K562 (cell line): ENCODE measurements around the gene RPAIN. TPM values are rescaled to one million over a fixed set of nuclear protein-coding genes. Genes with fewer than 3 reads are reported as not detected.

Experiments
- CHD1 ChIP-seq: fragments of 200-600 bp; sonication (generic); IDR thresholded peaks from one replicate; pipeline ENCODE4 v1.6.1; 2012; ENCODE audit warnings: mild to moderate bottlenecking, moderate library complexity, low read length, inconsistent platforms
- CREM ChIP-seq: IDR thresholded peaks from 2 replicates; pipeline ENCODE4 v1.6.1; 2014; ENCODE audit warnings: antibody characterized with exemption, low read depth
- E2F5 ChIP-seq: sonication (generic); formaldehyde crosslinking; IDR thresholded peaks from 2 replicates; pipeline ENCODE4 v1.8.0; 2022; ENCODE audit warnings: mild to moderate bottlenecking, missing genetic modification reagents
- E2F8 ChIP-seq: fragments of 450-650 bp; IDR thresholded peaks from 2 replicates; pipeline ENCODE4 v1.7.1; 2018; ENCODE audit warnings: mild to moderate bottlenecking, low read depth; ENCODE audit not compliant: partially characterized antibody
- ELF1 ChIP-seq: fragments of 200-800 bp; sonication (Bioruptor generic); IDR thresholded peaks from 2 replicates; pipeline ENCODE4 v1.6.1; 2016; ENCODE audit warnings: missing genetic modification characterization, missing compliant biosample characterization
- MAX ChIP-seq: sonication (generic); formaldehyde crosslinking; IDR thresholded peaks from 2 replicates; pipeline ENCODE4 v1.9.0; 2022; ENCODE audit warnings: mild to moderate bottlenecking, missing genetic modification reagents
- MECOM ChIP-seq: fragments of 250-450 bp; sonication (Bioruptor Pico); IDR thresholded peaks from 2 replicates; pipeline ENCODE4 v1.8.0; 2022; ENCODE audit warnings: inconsistent platforms
- MNT ChIP-seq, 2 experiments: fragments of 450-650 bp; conservative IDR thresholded peaks; 2 replicates each; pipeline ENCODE4 v1.6.1; 2017; ENCODE audit warnings: mild to moderate bottlenecking in 2 of 2, moderate library complexity in 2 of 2
- MYC ChIP-seq, 2 experiments: fragments of 250-450 bp in 1 of 2; sonication (Bioruptor Pico) in 1 of 2; IDR thresholded peaks; 2 replicates each; pipeline versions ENCODE4 v1.5.1 to v1.6.1; 2012 to 2021; ENCODE audit warnings: low read depth in 2 of 2, borderline replicate concordance in 1 of 2, improper control_type of control experiment in 1 of 2, low read length in 1 of 2, mild to moderate bottlenecking in 1 of 2, moderate library complexity in 1 of 2
- NR2C2 ChIP-seq, 2 experiments: fragments of 200-800 bp in 1 of 2; sonication (Bioruptor generic) in 1 of 2; sonication (generic) in 1 of 2; formaldehyde crosslinking in 1 of 2; IDR thresholded peaks; 2 replicates each; pipeline versions ENCODE4 v1.6.1 to v1.8.0; 2016 to 2022; ENCODE audit warnings: mild to moderate bottlenecking in 1 of 2, missing compliant biosample characterization in 1 of 2, missing genetic modification characterization in 1 of 2, missing genetic modification reagents in 1 of 2
- PTBP1 ChIP-seq: fragments of 200-400 bp; formaldehyde crosslinking; IDR thresholded peaks from 2 replicates; pipeline ENCODE4 v1.6.1; 2017; ENCODE audit warnings: low read depth, low read length
- RBM17 ChIP-seq: fragments of 200-400 bp; formaldehyde crosslinking; IDR thresholded peaks from 2 replicates; pipeline ENCODE4 v1.6.1; 2017; ENCODE audit warnings: low read depth, mild to moderate bottlenecking, low read length, borderline replicate concordance
- RNF2 ChIP-seq: sonication (generic); IDR thresholded peaks from 2 replicates; pipeline ENCODE4 v1.6.1; 2016
- SMC3 ChIP-seq: conservative IDR thresholded peaks from 2 replicates; pipeline ENCODE4 v1.6.1; 2011; ENCODE audit warnings: low read depth, low read length, improper control_type of control experiment; ENCODE audit not compliant: insufficient read depth
- ZBTB17 ChIP-seq: fragments of 450-650 bp; formaldehyde crosslinking; IDR thresholded peaks from 2 replicates; pipeline ENCODE4 v1.4.0; 2020; ENCODE audit warnings: mild to moderate bottlenecking
- ZBTB2 ChIP-seq: fragments of 450-650 bp; IDR thresholded peaks from 2 replicates; pipeline ENCODE4 v1.6.1; 2016; ENCODE audit warnings: antibody characterized with exemption
- ZNF655 ChIP-seq: fragments of 250-450 bp; sonication (Bioruptor Pico); IDR thresholded peaks from 2 replicates; pipeline ENCODE4 v1.5.0; 2021
- polyA plus RNA-seq, 8 experiments: library from polyadenylated mRNA; depleted of rRNA in 4 of 8; stranded (reverse) in 5 of 8; unstranded in 3 of 8; fragments of >200 nt; fragmentation: Nextera tagmentation in 2 of 8; fragmentation: Illumina TruSeq in 1 of 8; extraction: Ambion mirVana in 2 of 8; extraction: Trizol in 1 of 8; gene quantifications; 2 replicates each; pipeline versions ENCODE4 v1.2.1 to v1.2.3, GENCODE V29; 2011 to 2014; ENCODE audit warnings: inconsistent platforms in 1 of 8, missing spikeins in 1 of 8
- total RNA-seq, 7 experiments: library from RNA; depleted of rRNA in 6 of 7; stranded (reverse); fragments of >200 nt in 6 of 7; fragmentation: Illumina TruSeq in 2 of 7; extraction: Trizol in 2 of 7; gene quantifications; 2 replicates each; pipeline versions ENCODE4 v1.2.1 to v1.2.3, GENCODE V29; 2011 to 2021; ENCODE audit warnings: low replicate concordance in 1 of 7

The RPAIN gene
- total and polyA plus RNA-seq, 9 of the 15 experiments (the other 6 are each of a cell fraction or from before 2014, with no cell fraction given): 27.3 to 63.7 (median 38.5) TPM

- TF ChIP-seq RBM17 (no peak), MYC (IDR thresholded peaks at IDR 0.05; ENCODE audit: low read depth, low read length) (peak; percentile 96), MYC (CRISPR knock-in tag; IDR thresholded peaks at IDR 0.05; ENCODE audit: borderline replicate concordance, low read depth) (no peak), MECOM (CRISPR knock-in tag) (no peak), E2F5 (no peak), NR2C2 (CRISPR knock-in tag; IDR thresholded peaks at IDR 0.05) (no peak; the same call in 1 of the 2 replicates), NR2C2 (tag; IDR thresholded peaks at IDR 0.05) (peak; percentile 92), ZBTB2 (peak; percentile 26; the same call in 1 of the 2 replicates), ZNF655 (CRISPR knock-in tag) (no peak), MNT (conservative IDR thresholded peaks at IDR 0.05) (peak; percentile 73 to 90), E2F8 (peak; percentile 50), CREM (peak; percentile 58; the same call in 1 of the 2 replicates), PTBP1 (no peak), ELF1 (tag) (peak; percentile 82), ZBTB17 (CRISPR knock-in tag) (peak; percentile 41; the same call in 1 of the 2 replicates), MAX (peak; percentile 71), SMC3 (peak; percentile 49), CHD1 (peak; percentile 78), RNF2 (peak; percentile 51; the same call in 1 of the 2 replicates)
These were observed 18.9 kb downstream of the RPAIN start, which contains the start of gene C1QBP (continued) for GRCh38 chr17:5438716-5439445.
